H4 (cell line): ENCODE results near the gene CTNNB1. TPM values are rescaled to one million over a fixed set of nuclear protein-coding genes. Genes with fewer than 3 reads are reported as not detected.

ENCODE experiments used
- DNase-seq: peaks from one replicate; pipeline ENCODE4 v3.0.0-alpha.2; 2015; ENCODE audit warnings: low spot score
- total RNA-seq: library from RNA; depleted of rRNA; stranded (reverse); fragments of >200 nt; shearing (Covaris generic); gene quantifications from 2 replicates; pipeline ENCODE4 v1.2.3, GENCODE V29; 2014

The CTNNB1 gene
- total RNA-seq, 1 experiment from 2014 or later = 315 TPM

GRCh38 chr3:41192885-41193284, 6.4 kb upstream of the CTNNB1 start:
- DNase-seq = no peak

GRCh38 chr3:41193794-41194539, 5.3 kb upstream of the CTNNB1 start:
- no peak for DNase-seq

- no peak for DNase-seq
Measured at GRCh38 chr3:41194701-41195100, 4.6 kb upstream of the CTNNB1 start.

- DNase-seq = no peak
Measured at GRCh38 chr3:41195946-41196345, 3.4 kb upstream of the CTNNB1 start.

GRCh38 chr3:41196499-41197410, 2.5 kb upstream of the CTNNB1 start:
- no peak for DNase-seq

- no peak for DNase-seq
Measured at GRCh38 chr3:41198046-41198445, 1.3 kb upstream of the CTNNB1 start.

GRCh38 chr3:41198526-41198925, 779 bp upstream of the CTNNB1 start:
- DNase-seq = no peak

GRCh38 chr3:41199866-41200668, 762 bp downstream of the CTNNB1 start:
- no peak for DNase-seq

- DNase-seq = no peak
Measured at GRCh38 chr3:41200669-41201021, 1.3 kb downstream of the CTNNB1 start.

- DNase-seq = no peak
Measured at GRCh38 chr3:41202075-41202833, 2.9 kb downstream of the CTNNB1 start.

- peak; percentile 47 for DNase-seq
Measured at GRCh38 chr3:41202834-41203345, 3.6 kb downstream of the CTNNB1 start.

- DNase-seq = no peak
Measured at GRCh38 chr3:41204369-41204768, 5.1 kb downstream of the CTNNB1 start.

- no peak for DNase-seq
Measured at GRCh38 chr3:41205591-41205990, 6.3 kb downstream of the CTNNB1 start.

- DNase-seq = no peak
Measured at GRCh38 chr3:41207355-41207754, 8.1 kb downstream of the CTNNB1 start.

- DNase-seq = no peak
Measured at GRCh38 chr3:41208507-41209220, 9.4 kb downstream of the CTNNB1 start.

GRCh38 chr3:41209646-41210045, 10.3 kb downstream of the CTNNB1 start:
- DNase-seq = no peak

- DNase-seq = no peak
Measured at GRCh38 chr3:41210966-41211365, 11.7 kb downstream of the CTNNB1 start.

- DNase-seq = no peak
Measured at GRCh38 chr3:41212088-41212487, 12.8 kb downstream of the CTNNB1 start.

- DNase-seq = no peak
Measured at GRCh38 chr3:41213588-41213987, 14.3 kb downstream of the CTNNB1 start.

- DNase-seq = no peak
Measured at GRCh38 chr3:41216422-41216821, 17.1 kb downstream of the CTNNB1 start.

- no peak for DNase-seq
Measured at GRCh38 chr3:41216993-41217392, 17.7 kb downstream of the CTNNB1 start.
